Activated T-cell treated with anti-CD3 and anti-CD28 coated beads for 48 hours (primary cell): ENCODE measurements around the gene MDC1.
"Not testable (repeated sequence)": the region's sequence is repeated elsewhere in the genome, so short reads cannot be mapped to it uniquely, and the experiment has no call there.

ENCODE experiments used
- DNase-seq: peaks from one replicate; pipeline ENCODE4 v3.0.0-alpha.2; 2020; ENCODE audit warnings: low read depth

MDC1 gene

DNA sequence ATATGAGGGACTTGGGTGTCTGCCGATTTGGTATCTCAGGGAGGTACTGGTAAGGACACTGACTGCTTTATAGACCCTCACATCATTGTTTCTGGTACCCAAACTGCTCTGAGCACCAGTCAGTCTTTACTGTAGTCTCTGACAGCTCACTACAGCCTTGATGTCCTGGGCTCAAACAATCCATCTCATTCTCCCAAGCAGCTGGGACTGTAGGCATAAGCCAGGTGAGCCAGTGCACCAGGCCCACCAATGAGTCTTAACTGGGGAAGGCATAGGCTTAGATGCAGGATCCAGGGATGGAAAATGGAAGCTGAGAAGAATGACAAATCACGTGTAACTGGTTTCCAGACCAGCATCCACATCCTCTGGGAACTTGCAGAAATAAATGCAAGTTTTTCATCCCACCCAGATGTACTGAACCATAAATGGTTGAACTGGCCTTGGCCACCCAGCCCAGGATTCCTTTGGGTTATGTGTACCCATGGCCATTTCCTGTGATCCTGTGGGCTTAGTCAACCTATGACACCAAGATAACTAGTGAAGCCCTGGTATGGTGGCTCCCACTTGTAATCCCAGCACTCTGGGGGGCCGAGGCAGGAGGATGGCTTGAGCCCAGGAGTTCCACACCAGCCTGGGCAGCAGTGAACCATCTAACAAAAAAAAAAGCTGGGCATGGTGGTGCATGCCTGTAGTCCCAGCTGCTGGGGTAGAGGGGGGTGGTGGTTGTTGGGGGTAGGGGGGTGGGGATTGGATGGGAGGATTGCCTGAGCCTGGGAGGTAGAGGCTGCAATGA lies 8.8 kb upstream of the MDC1 start:
- no peak for DNase-seq

DNA sequence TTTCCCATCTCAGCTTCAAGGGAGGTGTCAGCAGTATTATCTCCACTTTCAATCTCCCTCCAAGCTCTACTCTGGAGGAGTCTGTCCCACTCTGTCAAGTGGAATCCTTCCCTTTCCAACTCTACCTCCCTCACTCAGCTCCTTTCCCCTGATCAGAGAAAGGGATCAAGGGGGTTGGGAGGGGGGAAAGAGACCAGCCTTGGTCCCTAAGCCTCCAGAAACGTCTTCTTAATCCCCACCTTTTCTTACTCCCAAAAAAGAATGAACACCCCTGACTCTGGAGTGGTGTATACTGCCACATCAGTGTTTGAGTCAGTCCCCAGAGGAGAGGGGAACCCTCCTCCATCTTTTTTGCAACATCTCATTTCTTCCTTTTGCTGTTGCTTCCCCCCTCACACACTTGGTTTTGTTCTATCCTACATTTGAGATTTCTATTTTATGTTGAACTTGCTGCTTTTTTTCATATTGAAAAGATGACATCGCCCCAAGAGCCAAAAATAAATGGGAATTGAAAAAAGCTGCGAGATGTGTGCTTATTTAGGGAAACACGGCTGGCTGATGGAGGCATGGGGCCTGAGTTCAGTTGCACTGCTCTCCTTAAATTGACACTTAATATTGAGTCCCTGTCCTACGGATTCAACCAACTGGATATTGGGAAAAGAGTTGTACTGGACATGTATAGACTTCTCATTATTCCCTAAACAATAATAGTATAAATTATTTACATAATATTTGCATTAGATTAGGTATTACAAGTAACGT lies 8.0 kb upstream of the MDC1 start:
- no peak for DNase-seq

DNA sequence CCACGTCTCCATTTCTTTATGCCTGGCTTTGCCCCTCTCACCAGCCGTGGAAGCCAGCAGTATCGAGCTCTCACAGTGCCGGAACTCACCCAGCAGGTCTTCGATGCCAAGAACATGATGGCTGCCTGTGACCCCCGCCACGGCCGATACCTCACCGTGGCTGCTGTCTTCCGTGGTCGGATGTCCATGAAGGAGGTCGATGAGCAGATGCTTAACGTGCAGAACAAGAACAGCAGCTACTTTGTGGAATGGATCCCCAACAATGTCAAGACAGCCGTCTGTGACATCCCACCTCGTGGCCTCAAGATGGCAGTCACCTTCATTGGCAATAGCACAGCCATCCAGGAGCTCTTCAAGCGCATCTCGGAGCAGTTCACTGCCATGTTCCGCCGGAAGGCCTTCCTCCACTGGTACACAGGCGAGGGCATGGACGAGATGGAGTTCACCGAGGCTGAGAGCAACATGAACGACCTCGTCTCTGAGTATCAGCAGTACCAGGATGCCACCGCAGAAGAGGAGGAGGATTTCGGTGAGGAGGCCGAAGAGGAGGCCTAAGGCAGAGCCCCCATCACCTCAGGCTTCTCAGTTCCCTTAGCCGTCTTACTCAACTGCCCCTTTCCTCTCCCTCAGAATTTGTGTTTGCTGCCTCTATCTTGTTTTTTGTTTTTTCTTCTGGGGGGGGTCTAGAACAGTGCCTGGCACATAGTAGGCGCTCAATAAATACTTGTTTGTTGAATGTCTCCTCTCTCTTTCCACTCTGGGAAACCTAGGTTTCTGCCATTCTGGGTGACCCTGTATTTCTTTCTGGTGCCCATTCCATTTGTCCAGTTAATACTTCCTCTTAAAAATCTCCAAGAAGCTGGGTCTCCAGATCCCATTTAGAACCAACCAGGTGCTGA lies 7.0 kb upstream of the MDC1 start:
- not testable (repeated sequence) for DNase-seq

DNA sequence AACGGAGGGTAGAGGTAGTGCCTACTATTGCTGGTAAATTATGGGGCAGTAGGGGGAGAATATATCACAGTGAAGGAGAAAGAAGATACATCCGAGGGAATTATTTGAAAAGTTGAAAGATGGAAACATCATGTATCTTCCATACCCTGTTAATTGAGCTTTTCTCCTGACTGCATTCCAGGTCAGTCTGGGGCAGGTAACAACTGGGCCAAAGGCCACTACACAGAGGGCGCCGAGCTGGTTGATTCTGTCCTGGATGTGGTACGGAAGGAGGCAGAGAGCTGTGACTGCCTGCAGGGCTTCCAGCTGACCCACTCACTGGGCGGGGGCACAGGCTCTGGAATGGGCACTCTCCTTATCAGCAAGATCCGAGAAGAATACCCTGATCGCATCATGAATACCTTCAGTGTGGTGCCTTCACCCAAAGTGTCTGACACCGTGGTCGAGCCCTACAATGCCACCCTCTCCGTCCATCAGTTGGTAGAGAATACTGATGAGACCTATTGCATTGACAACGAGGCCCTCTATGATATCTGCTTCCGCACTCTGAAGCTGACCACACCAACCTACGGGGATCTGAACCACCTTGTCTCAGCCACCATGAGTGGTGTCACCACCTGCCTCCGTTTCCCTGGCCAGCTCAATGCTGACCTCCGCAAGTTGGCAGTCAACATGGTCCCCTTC lies 6.2 kb upstream of the MDC1 start:
- DNase-seq = not testable (repeated sequence)

DNA sequence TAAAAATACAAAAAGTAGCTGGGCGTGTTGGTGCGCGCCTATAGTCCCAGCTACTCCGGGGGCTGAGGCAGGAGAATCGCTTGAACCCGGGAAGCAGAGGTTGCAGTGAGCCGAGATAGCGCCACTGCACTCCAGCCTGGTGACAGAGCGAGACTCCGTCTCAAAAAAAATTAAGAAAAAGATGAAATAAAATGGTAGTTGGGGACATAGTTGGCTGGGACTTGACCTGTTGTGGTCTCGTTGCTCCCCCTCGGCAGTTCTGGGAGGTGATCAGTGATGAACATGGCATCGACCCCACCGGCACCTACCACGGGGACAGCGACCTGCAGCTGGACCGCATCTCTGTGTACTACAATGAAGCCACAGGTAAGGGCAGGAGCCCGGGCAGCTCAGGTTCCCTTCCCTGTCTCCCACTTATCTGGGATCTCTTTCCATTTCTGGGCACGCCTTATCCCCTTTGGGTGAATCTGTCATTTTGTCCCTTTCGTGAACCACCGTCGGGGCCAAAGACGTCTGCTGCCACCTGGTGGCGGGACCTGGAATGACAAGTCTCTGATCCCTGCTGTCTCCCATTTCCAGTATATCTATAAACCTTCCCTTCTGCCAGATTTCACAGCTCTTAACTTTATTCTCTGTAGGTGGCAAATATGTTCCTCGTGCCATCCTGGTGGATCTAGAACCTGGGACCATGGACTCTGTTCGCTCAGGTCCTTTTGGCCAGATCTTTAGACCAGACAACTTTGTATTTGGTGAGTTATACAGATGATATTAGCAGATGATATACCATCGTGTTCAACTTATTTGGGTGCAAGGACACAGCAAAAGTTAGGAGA lies 5.4 kb upstream of the MDC1 start:
- peak; percentile 80 for DNase-seq

DNA sequence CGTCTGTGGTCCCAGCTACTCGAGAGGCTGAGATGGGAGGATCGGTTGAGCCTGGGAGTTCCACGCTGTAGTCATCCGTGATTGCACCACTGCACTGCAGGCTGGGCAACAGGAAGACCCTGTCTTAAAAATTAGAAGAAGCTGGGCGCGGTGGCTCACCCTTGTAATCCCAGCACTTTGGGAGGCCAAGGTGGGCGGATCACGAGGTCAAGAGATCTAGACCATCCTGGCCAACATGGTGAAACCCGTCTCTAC lies 4.9 kb upstream of the MDC1 start:
- not testable (repeated sequence) for DNase-seq

DNA sequence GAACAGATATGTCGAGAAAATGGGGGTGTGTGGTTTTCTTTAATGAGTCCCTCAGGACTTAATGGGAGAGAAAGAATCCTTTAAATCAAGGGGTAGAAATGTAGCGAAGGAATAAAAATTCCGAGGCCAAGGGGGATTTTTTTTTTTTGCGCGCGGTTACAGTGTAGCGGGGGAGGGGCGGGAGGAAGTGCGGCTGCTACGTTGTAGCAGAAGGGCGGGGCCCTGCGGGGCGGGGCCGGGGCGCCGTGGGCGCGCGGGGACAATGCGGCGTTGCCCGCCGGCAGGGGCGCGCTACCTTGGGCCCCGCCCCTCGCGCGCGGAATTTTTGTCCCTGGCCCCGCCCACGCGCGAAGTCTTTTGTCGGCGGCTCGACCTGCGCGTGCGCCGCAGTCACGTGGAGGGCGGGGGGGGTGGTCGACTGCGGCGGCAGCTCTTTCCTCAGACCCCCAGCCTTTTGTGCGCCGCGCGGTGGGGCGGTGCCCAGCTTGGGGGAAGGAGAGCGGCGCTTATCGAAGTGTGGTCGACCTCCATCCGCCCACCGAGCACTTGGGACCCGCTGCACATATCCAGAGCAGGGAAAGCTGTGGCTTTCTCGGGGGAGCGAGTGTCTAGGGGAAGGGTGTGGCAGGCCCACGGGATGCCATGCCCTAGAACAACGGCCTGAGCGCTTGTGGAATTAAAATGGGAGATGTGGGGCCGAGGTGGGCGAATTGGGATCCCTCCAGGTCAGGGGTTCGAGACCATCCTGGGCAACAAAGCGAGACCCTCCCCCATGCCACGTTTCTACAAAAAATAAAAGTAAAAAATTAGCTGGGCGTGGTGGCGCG lies 4.3 kb upstream of the MDC1 start:
- peak; percentile 98 for DNase-seq

DNA sequence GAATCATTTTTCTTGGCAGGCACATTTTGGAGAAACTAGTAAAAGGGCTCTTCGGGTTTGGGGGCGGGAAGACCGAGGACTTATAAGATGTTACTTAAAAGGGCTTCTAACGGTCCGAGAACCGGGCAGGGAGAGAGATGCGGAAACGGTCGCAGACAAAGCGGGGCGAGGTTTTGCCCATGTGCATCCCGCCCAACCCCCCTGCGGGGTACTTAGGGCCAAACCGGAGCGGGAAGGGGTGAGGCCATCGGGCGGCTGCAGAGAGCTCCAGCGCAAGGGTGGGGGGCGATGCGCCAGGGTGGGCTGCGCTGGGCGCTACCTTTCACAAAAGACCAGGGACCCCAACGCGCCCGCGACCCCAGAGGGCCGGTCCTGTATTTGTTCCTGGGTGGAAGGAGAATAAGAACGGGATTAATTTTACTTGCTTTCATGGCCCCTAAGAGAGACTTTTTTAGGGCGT lies 3.7 kb upstream of the MDC1 start:
- no peak for DNase-seq

DNA sequence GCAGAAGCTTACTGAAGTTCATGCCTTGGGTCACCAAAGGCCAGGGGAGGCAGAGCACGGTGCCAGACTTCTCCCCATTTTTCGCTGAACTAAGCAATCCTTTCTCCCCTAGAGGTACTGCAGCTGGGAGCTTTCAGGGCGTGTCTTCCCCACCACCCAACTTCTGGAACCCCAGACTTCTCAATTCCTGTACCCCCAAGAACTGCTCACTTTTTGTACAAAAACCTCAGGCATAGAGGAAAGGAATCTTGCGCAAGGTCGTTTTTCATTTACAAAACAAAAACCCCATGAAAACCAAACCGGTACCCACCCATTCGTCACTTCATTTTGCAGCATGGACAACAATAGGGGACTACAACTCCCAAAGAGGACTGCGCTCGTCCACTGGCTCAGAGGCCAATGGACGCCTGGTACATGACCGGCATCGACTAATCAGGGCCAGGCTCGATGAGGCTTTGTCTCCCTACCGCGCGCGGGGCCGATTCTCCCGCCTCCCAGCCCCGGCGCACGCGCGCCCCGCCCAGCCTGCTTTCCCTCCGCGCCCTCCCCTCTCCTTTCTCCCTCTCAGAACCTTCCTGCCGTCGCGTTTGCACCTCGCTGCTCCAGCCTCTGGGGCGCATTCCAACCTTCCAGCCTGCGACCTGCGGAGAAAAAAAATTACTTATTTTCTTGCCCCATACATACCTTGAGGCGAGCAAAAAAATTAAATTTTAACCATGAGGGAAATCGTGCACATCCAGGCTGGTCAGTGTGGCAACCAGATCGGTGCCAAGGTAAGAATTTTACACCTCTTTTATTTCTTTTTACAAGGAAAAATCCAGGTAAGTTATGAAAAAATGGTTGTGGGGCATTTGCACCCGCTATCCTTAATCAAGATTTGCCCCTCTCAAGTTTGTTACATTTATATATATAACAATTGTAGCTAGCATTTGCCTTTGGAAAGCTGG lies 3.0 kb upstream of the MDC1 start, which contains the start of gene TUBB:
TUBB (plus strand) TSS at position 562 of the 947 bp plus-strand sequence; CDS start at position 717, 155 bp downstream.
- DNase-seq = peak; percentile 95

DNA sequence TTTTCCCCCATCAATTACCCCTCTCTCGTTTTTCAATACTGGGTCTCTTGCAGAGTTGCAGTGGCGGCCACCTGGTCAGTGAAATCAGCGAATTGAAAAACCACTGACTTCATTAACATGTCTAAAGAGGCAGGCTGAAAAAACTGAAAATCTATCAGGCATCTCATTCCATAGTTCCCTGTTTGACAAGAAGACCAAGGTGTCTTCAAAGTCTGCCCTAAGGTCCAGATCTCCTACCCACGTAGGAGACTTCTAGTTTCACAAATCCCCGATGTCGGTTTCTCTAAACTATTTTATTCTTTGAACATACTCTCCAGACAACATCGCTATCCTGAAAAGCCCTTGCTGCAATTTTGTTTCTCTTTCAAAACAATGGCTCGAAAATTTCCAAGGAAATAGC lies 2.3 kb upstream of the MDC1 start:
- DNase-seq = no peak

DNA sequence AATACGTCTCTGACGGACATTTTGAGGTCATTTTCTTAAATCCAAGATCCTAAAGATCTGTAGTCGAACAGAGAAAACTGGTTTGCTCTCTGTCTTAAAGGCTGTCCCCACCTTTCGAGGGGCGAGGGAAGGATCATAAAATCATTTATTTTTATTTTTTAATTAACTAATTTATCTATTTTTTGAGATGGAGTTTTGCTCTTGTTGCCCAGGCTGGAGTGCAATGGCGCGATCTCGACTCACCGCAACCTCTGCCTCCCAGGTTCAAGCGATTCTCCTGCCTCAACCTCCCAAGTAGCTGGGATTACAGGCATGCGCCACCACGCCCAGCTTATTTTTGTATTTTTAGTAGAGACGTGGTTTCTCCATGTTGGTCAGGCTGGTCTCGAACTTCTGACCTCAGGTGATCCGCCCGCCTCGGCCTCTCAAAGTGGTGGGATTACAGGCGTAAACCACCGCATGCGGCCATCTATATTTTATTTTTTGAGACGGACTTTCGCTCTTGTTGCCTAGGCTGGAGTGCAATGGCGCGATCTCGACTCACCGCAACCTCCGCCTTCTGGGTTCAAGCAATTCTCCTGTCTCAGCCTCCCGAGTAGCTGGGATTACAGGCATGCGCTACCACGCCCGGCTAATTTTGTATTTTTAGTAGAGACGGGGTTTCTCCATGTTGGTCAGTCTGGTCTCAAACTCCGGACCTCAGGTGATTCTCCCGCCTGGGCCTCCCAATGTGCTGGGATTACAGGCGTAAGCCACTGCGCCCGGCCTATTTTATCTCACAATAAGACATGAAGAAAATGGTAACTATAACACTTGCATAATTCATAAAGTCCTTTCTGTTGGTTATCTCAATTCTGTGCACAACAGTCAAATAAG lies 1.0 kb upstream of the MDC1 start:
- DNase-seq = not testable (repeated sequence)

DNA sequence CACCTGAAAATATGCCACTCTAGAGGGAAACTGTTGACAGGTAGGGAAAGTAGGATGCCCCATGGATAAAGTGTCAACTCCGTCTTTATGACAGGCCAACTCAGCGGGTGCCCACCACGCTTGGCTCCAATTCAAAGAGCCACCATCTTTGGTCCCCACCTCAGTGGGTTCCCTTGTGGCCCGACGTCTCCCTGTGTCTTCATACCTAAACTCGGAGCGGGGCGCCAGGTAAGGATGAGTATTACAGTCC lies 277 bp downstream of the MDC1 start:
- DNase-seq = no peak

DNA sequence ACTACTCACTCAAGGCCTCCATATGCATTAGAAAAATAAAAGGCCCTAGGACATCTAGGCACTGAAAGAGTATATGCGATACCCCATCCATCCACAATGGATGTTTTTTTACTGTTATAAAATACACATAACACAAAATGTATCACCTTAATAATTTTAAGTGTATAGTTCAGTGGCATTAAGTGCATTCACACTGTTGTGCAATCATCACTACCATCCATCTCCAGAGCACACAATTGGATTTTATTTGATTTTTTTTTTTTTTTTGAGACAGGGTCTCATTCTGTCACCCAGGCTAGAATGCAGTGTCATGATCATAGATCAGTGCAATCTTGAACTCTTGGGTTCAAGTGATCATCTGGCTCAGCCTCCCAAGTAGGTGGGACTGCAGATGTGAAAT lies 2.8 kb downstream of the MDC1 start:
- DNase-seq = no peak

DNA sequence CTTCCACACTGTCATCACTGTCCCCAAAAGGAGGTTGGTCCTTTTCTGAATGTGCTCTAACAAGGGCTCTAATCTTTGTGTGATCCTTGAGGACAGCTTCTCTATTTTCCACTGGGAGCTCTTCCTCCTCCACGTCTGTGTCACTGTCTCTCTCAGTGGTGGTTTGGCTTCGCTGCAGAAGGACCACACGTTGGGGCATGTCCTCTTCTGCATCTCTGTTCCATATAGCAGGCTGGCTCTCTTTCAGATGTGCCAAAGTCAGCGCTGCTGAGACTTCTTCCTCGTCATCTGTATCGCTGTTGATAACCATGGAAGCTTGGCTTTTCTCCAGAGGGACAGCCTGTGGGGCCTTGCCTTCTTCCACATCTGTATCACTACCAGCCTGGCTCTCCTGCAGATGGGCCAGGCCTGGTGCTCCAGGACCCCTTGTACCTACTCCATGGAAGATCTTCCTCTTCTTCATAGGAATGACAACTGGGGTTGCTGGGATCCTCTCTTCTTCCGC lies 4.6 kb downstream of the MDC1 start:
- DNase-seq = no peak

DNA sequence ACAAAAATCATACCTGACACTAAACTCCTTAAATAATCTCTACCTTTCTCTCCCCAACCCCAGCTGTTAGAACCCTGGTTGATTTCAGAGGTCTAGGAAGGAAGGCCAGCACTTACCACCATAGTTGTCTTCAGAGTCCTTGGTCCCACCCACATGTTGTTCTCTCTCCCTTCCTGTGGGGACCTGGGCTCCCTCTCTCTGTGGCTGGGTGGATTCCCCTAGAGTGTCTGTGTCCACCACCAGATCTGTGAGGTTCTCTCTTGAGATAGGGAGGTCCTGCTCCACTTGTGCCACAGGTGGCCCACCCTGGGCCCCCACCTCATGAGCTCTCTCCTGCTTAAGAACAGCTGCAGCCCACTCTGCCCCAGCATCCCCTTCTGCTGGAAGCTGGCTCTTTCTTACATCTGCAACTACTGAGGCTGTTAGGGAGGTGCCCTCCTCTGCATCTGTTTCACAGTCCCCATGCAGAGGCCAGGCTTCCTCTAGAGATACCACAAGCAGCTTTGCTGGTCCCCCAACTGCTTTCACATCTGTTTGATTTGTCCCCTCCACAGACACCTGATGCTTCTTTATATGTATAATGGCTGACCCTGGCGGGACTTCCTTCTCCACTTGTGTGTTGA lies 5.2 kb downstream of the MDC1 start:
- DNase-seq = no peak

DNA sequence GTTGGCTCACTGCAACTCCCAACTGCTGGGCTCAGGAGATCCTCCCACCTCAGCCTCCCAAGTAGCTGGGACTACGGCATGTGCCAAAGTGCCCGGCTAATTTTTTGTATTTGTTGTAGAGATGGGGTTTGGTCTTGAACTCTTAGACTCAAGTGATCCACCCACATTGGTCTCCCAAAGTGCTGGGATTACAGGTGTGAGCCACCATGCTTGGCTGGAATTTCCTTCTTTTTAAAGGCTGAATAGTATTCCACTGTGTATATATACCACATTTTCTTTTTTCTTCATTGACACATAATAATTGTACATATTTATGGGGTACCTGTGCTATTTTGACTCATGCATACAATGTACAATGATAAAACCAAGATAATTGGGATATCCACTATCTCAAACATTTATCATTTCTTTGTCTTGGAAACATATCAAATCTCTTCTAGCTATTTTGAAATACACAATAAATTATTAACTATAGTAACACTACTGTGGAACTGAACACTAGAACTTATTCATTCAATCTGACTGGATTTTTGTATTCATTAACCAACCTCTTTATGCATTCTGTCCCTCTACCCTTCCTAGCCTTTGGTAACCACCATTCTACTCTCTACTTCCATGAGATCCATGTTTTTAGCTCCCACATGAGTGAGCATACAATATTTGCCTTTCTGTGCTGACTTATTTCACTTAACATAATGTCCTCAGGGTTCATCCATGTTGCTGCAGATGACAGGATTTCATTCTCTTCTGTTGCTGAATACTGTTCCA lies 7.8 kb downstream of the MDC1 start:
- no peak for DNase-seq
